Aorta (tissue), 5 donors: Measurements from ENCODE around the gene CAV3. TPM values are rescaled to one million over a fixed set of nuclear protein-coding genes. Genes with fewer than 3 reads are reported as not detected.
"Not testable (repeated sequence)": the region's sequence is repeated elsewhere in the genome, so short reads cannot be mapped to it uniquely, and the experiment has no call there.

ENCODE experiments used
- ATAC-seq: fragments of 200-7000 bp; cut with Tn5 transposase; one replicate; pipeline ENCODE4 v1.9.1; 2022; ENCODE audit warnings: moderate library complexity; ENCODE audit not compliant: low FRiP score
- DNase-seq, 2 donors: peaks; one replicate each; pipeline ENCODE4 v3.0.0-alpha.2; 2020
- H3K27ac ChIP-seq, 2 donors: one replicate each; pipeline ENCODE4 v1.5.1; 2013; ENCODE audit warnings: low read length in 2 of 2, mild to moderate bottlenecking in 2 of 2, moderate library complexity in 2 of 2, control low read depth in 1 of 2, inconsistent platforms in 1 of 2, low read depth in 1 of 2
- H3K27me3 ChIP-seq, 2 donors: one replicate each; pipeline ENCODE4 v1.6.1; 2013; ENCODE audit warnings: control low read depth in 1 of 2, low read length in 1 of 2, mild to moderate bottlenecking in 1 of 2, moderate library complexity in 1 of 2; ENCODE audit not compliant: insufficient read depth in 2 of 2, control insufficient read depth in 1 of 2
- H3K36me3 ChIP-seq, 2 donors: one replicate each; pipeline ENCODE4 v1.6.1; 2013; ENCODE audit warnings: control low read depth in 1 of 2, low read length in 1 of 2, mild to moderate bottlenecking in 1 of 2; ENCODE audit not compliant: insufficient read depth in 2 of 2, control insufficient read depth in 1 of 2
- H3K4me1 ChIP-seq, 2 donors: one replicate each; pipeline ENCODE4 v1.6.1; 2013; ENCODE audit warnings: low read length in 2 of 2, control low read depth in 1 of 2, mild to moderate bottlenecking in 1 of 2, moderate library complexity in 1 of 2; ENCODE audit not compliant: insufficient read depth in 2 of 2, control insufficient read depth in 1 of 2
- H3K4me3 ChIP-seq, 2 donors: one replicate each; pipeline ENCODE4 v1.5.1; 2013; ENCODE audit warnings: low read length in 2 of 2, control low read depth in 1 of 2, mild to moderate bottlenecking in 1 of 2
- H3K9me3 ChIP-seq: one replicate; pipeline ENCODE4 v1.6.1; 2013; ENCODE audit warnings: mild to moderate bottlenecking, low read length; ENCODE audit not compliant: control insufficient read depth
- WGBS, 2 donors: extraction: QIAGEN DNeasy Blood & Tissue Kit; methylation state at CpG; one replicate each; pipeline ENCODE4 v1.1.7; 2013; 5-methylcytosine and 5-hydroxymethylcytosine counted together
- intact Hi-C, 2 donors: fragments of 100-400 bp; cut with DNase I; formaldehyde crosslinking; loops; one replicate each; pipeline versions ENCODE4 v1.14.2 to v1.15.0; 2022
- polyA plus RNA-seq, 2 donors: library from polyadenylated mRNA; stranded (reverse); fragments of 200-250 nt; gene quantifications; one replicate each; pipeline ENCODE4 v1.2.3, GENCODE V29; 2013
- total RNA-seq, 2 donors: library from RNA; stranded (reverse); fragmentation: NEBNext Ultra II Directional; extraction: Animal tissue kit (Norgen Biotek cat#: 25700); gene quantifications; one replicate each; pipeline ENCODE4 v1.2.1, GENCODE V29; 2021
- donor health status: healthy with polysubstance abuse.
- donor health status: Bipolar disorder and iron deficiency.
- donor health status: DM: no; HTN: no; CAD: no.
- donor health status: DM: no; HTN: no; CAD: no.
- donor health status: DM: yes; HTN: yes; CAD: no.

The CAV3 gene
- total and polyA plus RNA-seq, 4 donors, result 0.25 TPM; not detected in 3

- H3K9me3 ChIP-seq, result no peaks in the 10 kb centered on the region
- ATAC-seq, result no peak
- H3K4me3 ChIP-seq, result no peak overlapping the region
- H3K36me3 ChIP-seq, result no peaks in the 10 kb centered on the region
- H3K27me3 ChIP-seq, result no peaks in the 10 kb centered on the region
- no peak for DNase-seq
- no peak overlapping the region for H3K27ac ChIP-seq
- intact Hi-C loops, result no loop called here
- H3K4me1 ChIP-seq, result no peaks in the 10 kb centered on the region
- 92 to 93% methylated on average over 2 of the region's 2 CpGs for WGBS, 2 donors
Observed at GRCh38 chr3:8712908-8713255, 20.7 kb upstream of the CAV3 start.

DNA sequence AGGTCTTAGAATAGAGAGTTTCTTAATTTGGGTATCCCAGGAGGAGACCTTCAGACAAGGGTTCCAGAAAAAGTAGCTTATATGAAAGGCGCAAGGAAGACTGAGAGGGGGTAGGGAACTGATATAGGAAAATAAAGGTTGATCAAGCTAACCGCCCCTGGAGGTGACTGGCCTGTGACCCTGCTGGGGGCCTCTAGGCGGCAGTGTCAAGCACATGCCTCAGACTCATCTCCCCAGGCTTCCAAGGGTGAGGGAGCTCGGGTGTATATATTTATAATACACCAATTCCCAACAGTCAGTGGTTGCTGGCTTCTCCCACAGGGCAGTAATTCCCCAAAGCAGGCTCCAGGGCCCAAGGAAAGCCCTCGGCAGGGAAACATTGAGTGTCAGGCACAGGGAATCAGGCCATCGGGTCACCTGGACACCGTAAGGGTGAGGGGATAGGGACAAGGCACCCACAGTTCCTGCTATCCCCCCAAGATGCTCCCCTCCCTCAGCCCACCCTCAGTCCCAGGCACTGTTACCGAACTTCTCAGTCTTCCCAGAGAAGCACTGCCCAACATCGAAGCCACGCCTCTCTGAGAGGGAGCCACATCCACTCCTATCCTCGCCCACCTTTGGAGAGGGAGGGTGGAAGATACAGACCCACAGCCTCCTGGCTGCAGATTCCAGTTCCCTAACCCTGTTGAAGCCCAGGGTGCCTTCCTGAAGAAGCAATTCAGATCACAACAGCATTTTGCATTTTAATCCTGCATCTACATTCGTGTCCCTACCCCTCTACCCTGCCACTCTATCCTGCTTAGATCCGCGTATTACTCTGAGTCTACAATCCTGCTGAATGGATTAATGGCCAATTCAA lies 19.5 kb upstream of the CAV3 start:
- Histone ChIP-seq H3K27me3 (no peaks in the 10 kb centered on the region), H3K27ac (no peak overlapping the region), H3K4me1 (no peaks in the 10 kb centered on the region), H3K36me3 (no peaks in the 10 kb centered on the region), H3K4me3 (no peak overlapping the region), H3K9me3 (no peaks in the 10 kb centered on the region)
- DNase-seq (no peak), ATAC-seq (no peak)
- intact Hi-C loops, result no loop called here
- WGBS, 2 donors, result 86 to 91% methylated on average over 14 of the region's 14 CpGs

DNA sequence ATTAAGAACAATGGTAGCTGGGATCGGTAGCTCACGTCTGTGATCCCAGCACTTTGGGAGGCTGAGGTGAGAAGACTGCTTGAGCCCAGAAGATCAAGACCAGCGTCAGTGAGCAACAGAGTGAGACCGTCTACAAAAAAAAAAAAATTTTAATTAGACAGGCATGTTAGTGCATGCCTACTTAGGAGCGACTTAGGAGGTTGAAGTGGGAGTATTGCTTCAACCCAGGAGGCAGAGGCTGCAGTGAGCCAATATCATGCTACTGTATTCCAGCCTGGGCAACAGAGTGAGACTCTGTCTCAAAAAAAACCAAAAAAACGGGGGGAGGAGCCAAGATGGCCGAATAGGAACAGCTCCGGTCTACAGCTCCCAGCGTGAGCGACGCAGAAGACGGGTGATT lies 17.8 kb upstream of the CAV3 start:
- H3K27ac ChIP-seq, DNase-seq, H3K36me3 ChIP-seq, intact Hi-C loops, H3K4me3 ChIP-seq, H3K9me3 ChIP-seq, H3K4me1 ChIP-seq, H3K27me3 ChIP-seq, ATAC-seq: not testable (repeated sequence)
- 92 to 94% methylated on average over 12 of the region's 12 CpGs for WGBS, 2 donors

GRCh38 chr3:8722808-8723207 lies 10.8 kb upstream of the CAV3 start:
- 70 to 77% methylated on average over 5 of the region's 5 CpGs for WGBS, 2 donors

DNA sequence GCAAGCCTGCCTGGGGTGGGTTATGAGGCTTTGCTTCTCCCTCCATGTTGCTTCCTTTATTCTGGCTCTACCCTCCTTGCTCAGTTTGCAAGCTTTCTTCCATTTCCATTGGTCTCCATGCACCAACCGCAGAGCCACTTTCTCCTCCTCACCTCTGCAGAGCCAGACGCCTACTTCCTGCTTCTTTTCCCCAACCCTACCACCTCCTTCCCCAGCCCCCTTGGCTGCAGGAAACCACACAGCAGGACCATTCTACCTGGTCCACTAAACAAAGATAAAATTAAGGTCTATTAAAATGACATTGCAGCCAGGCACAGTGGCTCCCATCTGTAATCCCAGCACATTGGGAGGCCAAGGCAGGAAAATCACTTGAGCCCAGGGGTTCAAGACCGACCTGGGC lies 10.0 kb upstream of the CAV3 start:
- intact Hi-C loops, result no loop called here
- Histone ChIP-seq H3K27ac (no peak overlapping the region), H3K36me3 (no peaks in the 10 kb centered on the region), H3K4me3 (no peak overlapping the region), H3K27me3 (no peaks in the 10 kb centered on the region), H3K9me3 (peaks cover 6% of the 10 kb centered on the region), H3K4me1 (no peaks in the 10 kb centered on the region)
- DNase-seq, result peak in 1 of 2 donors; percentile 16
- WGBS, 2 donors, result 74 to 77% methylated on average over 3 of the region's 3 CpGs
- no peak for ATAC-seq

More at GRCh38 chr3:8722808-8723207, 10.8 kb upstream of the CAV3 start:
- intact Hi-C loops, result no loop called here
- H3K36me3 ChIP-seq, result no peaks in the 10 kb centered on the region
- peaks cover 6% of the 10 kb centered on the region for H3K9me3 ChIP-seq
- H3K4me3 ChIP-seq, result no peak overlapping the region
- H3K27ac ChIP-seq, result no peak overlapping the region
- no peaks in the 10 kb centered on the region for H3K4me1 ChIP-seq
- DNase-seq (no peak), ATAC-seq (no peak)
- H3K27me3 ChIP-seq, result no peaks in the 10 kb centered on the region

DNA sequence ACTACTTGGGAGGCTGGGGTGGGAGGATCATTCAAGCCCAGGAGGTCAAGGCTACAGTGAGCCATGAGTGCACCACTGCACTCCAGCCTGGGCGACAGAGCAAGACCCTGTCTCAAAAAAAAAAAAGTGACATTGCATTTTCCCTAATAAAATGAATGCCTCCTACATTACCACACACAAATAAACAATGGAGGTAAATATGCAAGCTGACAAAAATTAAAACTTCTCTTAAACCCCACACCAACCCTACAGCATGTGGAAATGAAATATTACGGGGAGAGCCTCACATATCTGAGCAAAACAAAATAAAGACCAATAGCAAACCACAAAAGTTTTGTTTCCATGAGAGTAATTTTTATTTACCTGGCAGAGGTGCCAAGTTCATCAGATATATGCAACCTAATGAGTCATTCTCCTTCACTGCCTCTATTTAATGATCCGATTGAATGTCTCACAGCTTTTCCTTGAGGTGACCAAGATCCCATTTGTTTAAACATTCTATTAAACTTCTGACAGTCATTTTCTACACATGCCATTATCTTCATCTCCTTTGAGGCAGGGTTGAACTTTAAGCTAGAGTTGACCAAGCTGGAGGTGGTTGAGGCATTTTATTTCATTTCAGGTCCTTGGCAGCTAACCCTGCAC lies 9.4 kb upstream of the CAV3 start:
- Histone ChIP-seq H3K9me3 (peaks cover 6% of the 10 kb centered on the region), H3K27ac (no peak overlapping the region), H3K36me3 (no peaks in the 10 kb centered on the region), H3K27me3 (no peaks in the 10 kb centered on the region), H3K4me3 (no peak overlapping the region), H3K4me1 (no peaks in the 10 kb centered on the region)
- 92 to 93% methylated on average over 3 of the region's 3 CpGs for WGBS, 2 donors
- no peak for ATAC-seq
- intact Hi-C loops, result no loop called here
- DNase-seq, result no peak

- H3K9me3 ChIP-seq, result peaks cover 6% of the 10 kb centered on the region
- intact Hi-C loops, result no loop called here
- ATAC-seq (no peak), DNase-seq (peak in 1 of 2 donors; percentile 44)
- H3K4me3 ChIP-seq, result no peak overlapping the region
- H3K4me1 ChIP-seq, result no peaks in the 10 kb centered on the region
- H3K36me3 ChIP-seq, result no peaks in the 10 kb centered on the region
- H3K27ac ChIP-seq, result no peak overlapping the region
- 81 to 90% methylated on average over 9 of the region's 9 CpGs for WGBS, 2 donors
- H3K27me3 ChIP-seq, result no peaks in the 10 kb centered on the region
Observed at GRCh38 chr3:8727605-8728512, 5.7 kb upstream of the CAV3 start.

DNA sequence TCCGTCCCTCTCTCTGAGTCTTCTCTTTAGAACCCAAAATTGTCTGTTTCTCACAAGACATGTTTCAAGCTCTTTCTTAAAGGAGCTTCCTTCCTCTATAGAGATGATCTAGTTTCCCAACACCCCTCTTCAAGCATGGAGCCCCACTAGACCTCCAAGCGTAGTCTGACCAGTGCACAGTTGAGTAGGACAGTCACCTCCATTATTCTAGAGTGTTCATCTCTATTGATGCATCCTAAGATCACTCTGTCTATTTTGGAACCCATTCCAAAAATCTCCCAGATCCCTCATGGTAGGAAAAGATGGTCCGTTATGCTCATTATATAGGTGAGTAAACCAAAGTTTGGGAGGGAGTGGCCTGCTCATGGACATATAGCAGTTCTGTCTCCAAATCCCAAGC lies 4.1 kb upstream of the CAV3 start:
- H3K4me1 ChIP-seq, result no peaks in the 10 kb centered on the region
- no peak overlapping the region for H3K4me3 ChIP-seq
- H3K9me3 ChIP-seq, result peaks cover 6% of the 10 kb centered on the region
- 93 to 97% methylated on average over 3 of the region's 3 CpGs for WGBS, 2 donors
- DNase-seq (no peak), ATAC-seq (no peak)
- no peaks in the 10 kb centered on the region for H3K36me3 ChIP-seq
- intact Hi-C loops, result no loop called here
- no peaks in the 10 kb centered on the region for H3K27me3 ChIP-seq
- H3K27ac ChIP-seq, result no peak overlapping the region
